GM18873 (cell line): Measurements from ENCODE around the gene RPL3.

ENCODE experiments used
- ATAC-seq: cut with Tn5 transposase; IDR thresholded peaks from one replicate; pipeline ENCODE4 v1.9.1; 2021; ENCODE audit warnings: mild to moderate bottlenecking, moderate library complexity, moderate number of reproducible peaks; ENCODE audit not compliant: unreplicated experiment, low FRiP score

RPL3 gene

DNA sequence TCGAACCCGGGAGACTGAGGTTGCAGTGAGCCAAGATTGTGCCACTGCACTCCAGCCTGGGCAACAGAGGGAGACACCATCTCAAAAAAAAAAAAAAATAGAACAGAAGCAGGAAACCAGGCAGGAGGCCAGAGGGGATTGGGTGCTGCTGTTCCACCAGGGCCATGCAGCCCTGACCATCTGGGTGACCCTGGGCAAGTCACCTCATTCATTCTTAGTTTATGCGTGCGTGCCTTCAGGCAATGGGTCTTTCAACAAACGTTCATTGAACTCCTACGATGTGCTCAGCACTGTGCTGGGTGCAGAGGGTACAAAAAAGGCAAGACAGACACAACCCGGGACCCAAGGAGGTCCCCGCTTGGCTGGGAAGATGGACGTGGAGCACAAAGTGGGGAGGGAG, 18.3 kb downstream of the RPL3 start:
- no peak for ATAC-seq

DNA sequence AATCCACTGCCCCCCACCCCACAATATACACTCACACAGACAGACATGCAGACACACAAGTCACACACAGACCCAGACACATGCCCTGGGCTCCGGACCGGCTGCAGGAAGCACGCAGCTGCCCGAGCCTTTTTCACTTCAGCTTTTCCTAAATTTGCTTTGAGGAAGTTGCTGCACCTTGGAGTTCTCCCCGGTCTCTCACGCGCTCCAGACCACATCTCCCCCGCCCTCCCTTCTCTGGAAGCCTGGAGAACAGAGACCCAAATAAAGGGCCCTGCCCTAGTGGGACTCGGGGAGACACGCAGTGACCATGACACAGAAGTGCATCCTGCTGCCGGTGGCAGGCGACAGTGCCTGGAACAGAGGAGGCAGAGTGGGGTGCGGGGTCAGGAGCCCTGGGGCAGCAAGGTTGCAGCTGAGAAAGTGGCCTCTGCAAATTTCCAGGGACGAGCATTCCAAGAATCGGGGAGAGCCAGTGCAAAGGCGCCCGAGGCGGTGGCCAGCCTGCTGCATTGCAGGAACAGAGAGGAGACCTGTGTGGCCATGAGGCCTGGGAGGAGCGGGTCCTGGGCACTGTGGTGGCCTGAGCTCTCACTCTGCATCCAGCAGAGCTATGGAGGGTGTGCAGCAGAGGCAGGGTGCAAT, 19.1 kb downstream of the RPL3 start:
- no peak for ATAC-seq

DNA sequence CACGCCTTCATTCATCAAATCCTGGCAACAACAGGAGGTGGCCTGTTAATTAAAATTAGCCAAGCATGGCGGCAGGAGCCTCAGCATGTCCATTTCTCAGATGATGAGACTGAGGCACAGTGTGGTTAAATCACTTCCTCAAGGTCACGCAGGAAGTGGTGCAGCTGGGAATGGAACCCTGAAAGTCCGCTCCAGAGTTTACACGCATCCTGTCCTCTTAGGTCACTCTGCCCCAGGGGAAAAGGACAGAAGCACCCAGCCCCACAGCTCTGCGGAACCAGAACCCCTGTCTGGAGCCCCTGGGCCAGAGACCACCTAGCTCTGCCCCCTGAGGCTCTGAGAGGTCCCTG, 19.6 kb downstream of the RPL3 start:
- no peak for ATAC-seq

DNA sequence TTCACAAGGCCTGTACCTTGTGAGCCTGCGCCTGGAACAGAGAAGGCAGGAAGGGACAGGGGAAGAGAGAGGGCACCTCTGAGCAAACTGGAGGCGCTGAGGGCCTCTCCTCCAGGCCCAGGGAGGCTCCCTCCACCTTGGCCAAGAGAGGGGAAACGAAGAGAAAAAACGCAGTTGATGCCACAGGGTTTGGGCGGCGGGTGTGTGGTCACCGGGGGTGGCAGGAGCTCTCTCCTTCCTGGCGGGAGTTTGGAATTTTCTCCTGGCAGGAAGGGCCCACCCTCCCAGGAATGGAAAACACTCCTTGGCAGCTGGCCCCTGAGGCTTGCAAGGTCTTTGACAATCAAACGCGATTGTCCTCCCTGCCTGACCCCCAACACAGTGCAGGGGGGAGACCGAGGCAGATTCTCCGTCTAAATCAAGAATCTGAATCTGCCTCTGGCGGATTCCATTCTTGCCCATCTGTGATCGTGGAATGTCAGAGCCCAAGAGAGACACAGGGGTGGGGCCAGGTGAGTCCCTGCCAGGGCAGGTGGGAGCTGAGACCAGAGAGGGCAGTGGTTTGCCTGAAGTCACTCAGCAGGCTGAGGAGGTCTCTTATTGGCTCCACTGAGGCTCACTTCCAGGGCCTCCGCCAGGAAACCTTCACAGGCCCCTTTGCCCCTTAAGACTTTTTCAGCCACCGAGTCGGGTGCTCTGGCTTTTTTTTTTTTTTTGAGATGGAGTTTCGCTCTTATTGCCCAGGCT, 21.0 kb downstream of the RPL3 start:
- ATAC-seq: no peak

DNA sequence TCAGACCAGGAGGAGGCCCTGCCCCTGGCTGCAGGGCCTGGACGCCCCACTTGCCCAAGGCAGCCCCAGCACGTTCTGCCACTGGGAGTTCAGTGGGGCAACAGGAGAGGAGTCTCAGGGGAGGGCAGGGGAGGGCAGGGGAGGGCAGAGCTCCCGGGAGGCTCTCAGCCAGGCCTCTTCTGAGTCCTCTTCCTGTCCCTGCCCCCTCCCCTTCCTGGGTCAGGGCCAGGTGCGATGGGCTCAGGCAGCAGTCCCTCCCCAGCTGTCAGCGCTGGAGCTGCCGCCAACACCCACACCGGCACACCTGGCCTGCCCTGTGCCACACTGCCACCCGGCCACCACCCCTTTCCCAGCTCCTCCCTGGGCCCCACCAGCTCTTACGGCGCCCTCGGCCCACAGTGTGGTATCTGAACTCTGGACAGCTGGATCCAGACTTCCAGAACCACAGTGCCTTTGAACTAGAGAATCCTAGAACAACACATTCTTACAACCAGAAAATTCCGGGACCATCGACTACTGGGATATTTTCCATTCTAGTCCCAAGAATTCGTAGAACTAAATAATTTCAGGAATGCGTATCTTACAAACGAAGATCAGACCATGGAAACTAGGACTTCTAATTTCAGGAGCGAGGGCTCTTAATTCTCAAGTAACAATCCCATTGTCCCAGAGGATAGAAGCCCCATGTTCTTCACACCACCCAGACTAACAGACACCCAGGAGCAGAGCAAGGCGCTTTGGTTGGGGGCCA, 21.8 kb downstream of the RPL3 start:
- ATAC-seq: no peak

DNA sequence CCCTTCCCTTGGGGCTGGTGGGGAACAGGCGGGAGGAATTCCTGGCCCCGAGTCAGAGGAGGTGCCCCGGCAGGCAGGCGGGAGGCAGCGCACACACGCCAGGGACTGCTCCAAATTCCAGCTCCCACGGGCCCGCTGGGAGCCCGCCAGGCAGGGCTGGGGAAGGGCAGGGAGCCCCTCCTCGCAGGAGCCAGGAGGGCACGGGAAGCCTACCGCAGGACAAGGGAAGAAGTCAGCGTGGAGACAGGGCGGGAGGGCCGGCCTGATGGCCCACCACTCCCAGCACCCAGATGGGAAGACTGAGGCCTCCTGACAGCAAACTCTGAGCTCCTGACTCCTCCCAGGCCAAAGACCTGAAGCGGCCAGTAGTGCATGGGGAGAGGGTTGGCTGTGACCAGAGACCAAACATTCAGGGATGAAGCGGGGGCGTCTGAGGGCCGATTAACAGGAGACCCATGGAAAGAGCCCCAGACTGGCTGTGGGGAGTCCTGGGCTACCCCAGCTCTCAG, 22.4 kb downstream of the RPL3 start:
- no peak for ATAC-seq

DNA sequence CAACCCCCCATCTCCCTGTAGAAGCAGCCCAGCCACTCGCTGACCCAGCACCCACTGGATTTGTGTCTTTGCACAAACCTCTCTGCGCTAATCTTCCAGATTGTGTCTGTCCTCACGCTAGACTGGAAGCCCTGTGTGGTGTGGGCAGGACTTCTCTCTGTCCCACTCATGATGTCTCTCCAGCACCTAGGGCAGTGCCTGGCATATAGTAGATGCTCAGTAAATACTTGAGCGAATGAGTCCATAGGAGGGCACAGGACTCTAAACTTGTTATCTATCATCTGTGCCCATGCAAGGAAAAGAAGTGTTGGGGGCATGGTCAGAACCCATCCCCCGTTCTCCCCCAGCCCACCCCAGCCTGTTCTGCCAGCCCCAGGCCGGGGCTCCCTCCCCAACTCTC, 22.9 kb downstream of the RPL3 start:
- ATAC-seq: no peak

DNA sequence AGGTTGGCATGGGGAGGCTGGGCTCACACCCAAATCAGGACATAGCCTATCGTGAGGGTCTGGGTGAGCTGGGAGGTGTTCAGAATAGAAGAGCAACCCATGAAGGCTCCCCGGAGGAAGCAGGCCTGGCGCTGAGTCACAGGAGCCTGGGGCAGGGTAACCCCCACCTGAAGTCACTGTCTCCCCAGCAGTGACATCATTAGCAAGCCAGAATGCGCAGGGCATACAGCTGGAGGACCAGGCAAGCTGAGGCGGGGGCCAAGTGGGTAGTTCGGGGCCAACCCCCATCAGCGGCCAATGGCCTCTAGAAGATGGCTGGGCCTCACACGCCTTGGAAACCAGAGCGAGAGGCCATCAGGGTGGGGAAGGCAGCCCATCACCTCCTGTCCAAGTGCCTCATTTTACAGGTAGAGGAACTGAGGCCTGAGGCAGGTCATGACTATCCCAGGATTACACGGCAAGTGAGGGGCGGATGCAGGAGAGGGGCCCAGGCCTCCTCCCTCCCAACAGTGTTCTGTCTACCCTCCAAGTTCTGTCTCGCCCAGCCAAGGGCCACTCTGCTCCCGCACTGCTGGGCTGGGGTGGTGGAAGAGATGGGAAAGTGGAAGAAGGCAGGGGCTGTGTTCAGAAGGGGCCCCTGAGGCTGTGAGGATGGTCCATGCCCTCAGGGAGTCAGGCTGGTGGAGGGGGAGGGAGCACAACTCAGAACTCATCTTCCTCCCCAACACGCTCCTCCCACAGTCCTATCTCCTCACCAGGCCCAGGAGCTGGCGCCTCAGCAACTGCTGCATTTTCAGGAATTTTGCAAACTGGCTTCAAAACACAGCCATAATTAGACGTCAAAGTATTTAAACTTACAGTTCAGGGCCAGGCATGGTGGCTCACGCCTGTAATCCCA, 24.6 kb downstream of the RPL3 start:
- ATAC-seq: no peak

DNA sequence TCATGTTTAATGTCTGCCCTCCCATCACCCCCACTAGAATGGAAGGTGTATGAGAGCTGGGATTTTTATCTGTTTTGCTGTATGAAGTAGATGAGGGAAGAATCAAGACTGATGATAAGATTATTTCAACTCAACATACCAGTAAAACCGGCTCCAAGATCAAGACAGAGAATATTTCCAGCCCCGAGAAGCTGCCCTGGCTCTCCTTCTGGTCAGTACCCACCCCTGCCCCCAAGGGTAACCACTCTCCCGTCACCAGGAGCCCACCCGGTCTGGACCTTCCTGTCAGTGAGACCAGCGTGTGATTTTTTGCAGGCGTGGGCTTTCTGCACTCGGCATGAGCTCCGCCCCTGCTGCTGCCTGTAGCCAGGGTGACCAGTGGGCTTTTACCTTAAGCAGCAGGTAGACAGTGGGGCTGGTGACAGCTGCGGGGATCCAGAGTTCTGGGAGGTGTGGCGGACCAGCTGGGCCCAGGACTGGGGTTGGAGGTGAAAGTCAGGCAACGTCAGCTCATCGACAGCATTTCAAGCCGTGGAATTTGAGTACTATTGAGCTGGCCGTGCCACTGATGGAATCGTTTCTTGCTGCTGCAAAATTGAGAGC, 25.6 kb downstream of the RPL3 start:
- ATAC-seq: no peak

DNA sequence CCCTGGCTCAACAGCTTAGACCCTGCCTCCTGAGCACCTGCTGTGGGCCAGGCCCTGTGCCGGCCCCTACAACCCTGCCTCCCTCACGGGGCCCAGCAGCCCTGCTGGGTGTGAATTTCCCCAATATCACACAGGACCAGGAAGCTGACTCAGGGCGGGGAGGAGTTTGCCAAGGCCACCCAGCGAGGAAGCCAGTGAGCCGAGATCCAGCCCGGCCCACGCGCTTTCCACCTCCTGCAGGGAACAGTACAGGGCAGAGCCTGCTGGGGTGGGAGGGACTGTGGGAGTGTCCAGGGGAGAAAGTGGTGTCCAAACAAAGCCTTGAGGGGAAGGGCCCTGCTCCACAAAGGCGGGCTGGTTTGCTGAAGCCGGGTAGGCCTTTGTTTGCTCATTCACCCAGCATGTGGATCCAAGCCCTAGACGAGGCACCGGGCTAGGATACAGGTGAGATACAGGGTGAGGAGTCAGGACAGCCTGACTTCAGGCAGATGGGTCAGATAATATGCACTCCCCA, 26.8 kb downstream of the RPL3 start:
- no peak for ATAC-seq

DNA sequence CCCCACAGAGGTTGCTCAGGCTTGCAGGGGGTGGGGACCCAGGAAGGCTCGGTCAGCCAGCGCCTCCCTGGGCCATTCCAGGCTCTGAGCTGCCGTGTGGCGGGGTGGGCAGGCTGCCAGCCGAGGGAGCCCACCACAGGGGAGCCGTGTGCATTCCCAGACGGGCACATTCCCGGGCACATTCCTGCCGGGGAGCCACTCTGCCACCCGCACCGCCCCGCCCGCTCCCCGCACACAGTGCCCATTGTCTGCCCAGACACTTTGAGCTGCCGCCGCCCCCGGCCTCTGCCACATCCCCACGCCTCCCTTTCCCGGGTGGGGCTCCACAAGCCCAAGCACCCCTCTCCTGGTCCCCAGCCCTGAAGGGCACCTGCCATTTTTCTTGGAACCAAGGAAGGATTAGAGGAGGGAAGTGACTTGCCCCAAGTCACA, 27.4 kb downstream of the RPL3 start:
- ATAC-seq: no peak

DNA sequence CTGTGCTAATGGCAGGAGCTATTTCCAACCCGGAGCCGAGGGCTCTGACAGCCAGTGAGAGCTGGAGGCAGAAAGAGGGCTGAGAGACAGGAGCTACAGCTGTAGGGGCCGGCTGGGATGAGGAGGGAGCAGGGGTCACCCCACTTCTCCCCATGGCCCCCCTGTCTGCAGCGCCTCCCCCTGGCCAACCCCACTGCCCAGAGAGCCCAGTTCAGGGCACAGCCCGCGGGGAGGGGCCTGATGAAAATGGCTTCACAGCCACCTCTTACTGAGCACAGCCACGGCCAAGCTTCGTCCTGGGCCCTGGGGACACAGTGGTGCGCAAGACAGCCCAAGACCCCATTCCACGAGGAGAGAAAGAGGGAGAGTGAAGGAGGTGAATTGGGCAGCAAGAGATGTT, 27.9 kb downstream of the RPL3 start:
- no peak for ATAC-seq

DNA sequence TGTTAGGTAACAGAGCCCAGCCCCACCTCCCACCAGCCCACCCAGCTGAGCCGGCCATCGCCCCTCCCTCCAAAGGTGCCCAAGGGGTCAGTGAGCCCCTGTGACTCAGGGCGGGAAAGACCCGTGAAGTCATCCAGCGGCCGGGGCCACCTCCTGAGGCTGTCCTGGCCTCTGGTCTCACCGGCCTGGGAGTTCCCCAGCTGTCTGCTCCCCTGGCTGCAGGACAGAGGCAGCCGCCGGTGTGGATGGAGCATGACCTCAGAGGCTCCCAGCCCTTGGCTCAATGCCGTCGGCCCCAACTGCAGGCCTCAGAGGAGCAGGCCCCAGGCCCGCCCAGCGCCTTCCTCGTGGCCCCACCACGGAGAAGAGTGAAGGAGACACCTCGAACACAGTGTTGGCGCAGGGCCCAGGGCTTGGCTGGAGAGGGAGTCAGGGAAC, 28.7 kb downstream of the RPL3 start:
- no peak for ATAC-seq

DNA sequence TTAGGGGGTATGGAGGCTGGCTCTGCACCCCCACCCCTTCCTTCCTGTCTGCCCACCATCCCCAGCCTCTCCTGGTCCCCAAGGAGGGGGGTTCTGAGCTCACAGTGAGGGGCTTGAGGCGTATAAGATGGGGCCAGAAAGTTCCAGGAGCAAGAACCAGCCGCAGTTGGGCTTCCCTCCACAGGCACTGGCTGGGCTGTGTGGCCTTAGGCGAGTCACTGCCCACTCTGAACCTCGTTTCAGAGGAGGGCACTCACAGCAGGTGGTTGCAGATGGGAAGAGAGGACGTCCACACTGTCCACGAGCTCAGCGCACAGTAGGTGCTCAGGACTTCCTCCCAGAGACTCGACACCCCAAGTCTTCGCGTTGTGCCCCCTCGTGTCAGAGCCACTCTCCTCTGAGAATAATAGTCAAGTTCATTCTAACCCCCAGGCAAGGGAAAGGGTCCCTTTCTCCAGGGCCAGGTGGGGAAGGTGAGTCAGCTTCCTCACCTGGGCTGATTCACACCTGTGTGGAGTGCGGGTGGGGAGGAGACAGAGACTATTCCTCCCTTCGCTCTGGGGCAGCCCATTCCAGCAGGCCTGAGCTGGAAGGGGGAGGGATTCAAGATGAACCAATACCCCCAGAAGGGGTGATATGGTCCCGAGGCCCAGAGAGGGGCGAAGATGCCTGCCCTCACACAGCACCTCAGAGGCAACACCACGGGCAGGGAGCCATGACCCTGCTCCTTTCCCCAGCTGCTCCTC, 29.3 kb downstream of the RPL3 start:
- ATAC-seq: no peak

DNA sequence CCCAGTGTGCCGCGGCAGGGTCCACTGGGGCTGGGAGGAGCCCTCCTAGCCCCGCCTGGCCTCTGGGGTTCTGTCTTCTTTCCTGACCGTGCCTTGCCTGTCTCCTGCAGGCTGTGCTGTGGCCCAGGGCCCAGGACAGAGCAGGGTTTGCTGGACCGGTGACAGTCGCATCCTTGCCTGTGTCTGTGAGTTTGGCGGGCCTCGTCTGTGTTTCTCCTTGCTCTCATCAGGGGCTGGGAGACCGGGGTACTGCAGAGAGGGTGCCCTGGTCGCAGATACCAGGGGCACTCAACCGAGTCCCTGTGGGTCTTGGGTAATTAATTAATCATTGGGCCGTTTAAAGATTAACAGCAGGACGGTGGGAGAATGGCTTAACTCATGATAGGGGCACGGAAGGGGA, 29.9 kb downstream of the RPL3 start:
- ATAC-seq: no peak

DNA sequence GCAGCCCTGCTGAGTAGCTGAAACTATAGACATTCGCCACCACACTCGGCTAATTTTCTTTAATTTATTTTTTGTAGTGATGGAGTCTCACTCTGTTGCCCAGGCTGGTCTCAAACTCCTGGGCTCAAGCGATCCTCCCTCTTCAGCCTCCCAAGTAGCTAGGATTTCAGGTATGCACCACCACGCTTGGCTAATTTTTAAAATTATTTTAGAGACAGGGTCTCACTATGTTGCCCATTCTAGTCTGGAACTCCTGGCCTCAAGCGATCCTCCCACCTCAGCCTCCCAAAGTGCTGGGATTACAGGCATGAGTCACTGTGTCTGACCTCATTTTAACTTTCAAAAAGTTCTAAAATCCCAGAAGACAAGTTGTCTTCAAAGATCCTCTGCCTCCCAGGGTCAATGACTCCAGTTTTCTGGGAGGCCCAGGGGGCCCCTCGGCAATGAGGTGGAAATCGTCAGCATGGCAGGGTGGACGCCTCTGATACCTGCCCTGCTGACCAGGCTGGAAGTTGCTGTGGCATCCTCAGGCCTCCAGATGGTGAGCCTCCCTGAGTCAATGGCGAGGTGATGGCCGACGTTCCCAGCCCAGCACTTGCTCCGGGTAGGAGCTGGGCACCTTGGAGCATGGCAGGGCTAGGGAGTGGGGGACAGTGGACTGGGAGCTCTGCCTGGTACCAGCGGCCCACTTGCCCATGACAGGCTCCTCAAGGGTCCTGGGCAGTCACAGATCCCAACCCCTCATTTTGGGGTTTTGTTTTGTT, 31.1 kb downstream of the RPL3 start:
- ATAC-seq: no peak

DNA sequence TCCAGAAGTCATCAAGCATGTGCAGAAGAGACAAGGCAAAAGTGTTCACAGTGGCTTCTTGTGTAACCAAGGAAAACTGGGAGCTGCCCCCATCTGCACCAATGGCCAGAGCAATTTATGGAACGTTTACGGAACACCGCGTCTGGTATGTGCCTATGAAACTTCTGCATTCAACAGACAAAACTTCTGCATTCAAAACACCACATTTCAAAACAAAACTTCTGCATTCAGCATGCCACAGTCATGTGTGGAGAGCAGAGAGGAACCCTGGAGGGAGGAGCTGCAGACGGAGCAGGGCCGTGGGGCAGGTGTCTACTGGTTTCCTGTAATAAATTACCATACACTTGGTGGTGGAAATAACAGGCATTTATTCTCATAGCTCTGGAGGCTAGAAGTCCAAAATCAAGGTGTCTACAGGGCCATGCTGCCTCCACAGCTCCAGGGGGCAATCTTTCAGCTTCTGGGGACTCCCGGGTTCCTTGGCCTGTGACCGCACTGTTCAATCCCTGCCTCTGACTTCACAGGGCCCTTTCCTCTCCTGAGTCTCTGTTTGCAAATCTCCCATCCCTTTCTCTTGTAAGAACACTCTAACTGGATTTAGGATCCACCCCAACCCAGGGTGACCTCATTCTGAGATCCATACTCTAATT, 32.2 kb downstream of the RPL3 start:
- ATAC-seq: no peak

DNA sequence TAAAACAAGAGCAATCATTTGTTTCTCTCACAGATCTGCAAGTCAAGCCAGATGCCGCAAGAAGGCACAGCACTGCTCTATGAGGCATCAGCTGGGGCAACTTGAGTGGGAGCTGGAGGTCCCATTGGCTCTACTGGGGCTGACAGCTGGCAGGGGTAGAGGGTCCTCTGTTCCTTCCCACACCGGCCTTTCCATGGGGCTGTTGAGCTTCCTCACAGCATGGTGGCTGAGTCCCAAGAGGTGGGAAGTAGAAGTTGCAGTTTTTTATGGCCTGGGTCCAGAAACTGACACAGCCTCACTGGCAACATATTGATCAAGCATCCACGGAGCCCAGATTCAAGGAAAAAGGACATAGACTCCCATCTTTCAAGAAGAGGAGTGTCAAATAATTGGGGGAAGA, 34.4 kb downstream of the RPL3 start:
- ATAC-seq: no peak
